DOHH2 (cell line): ENCODE data around the gene OBSCN.

Source experiments
- H3F3A ChIP-seq: fragments of 200-600 bp; sonication (generic), shearing (Covaris generic); 2 replicates; pipeline ENCODE4 v1.6.0; 2016; ENCODE audit warnings: antibody characterized with exemption, mild to moderate bottlenecking; ENCODE audit not compliant: control insufficient read depth, insufficient read depth
- H3K27ac ChIP-seq: fragments of 200-600 bp; sonication (generic); 2 replicates; pipeline ENCODE4 v1.5.1; 2014; ENCODE audit warnings: low read depth, mild to moderate bottlenecking, low read length, moderate library complexity
- H3K27me3 ChIP-seq: fragments of 200-600 bp; sonication (generic); 2 replicates; pipeline ENCODE4 v1.6.1; 2014; ENCODE audit warnings: mild to moderate bottlenecking, low read length, mixed read lengths; ENCODE audit not compliant: control insufficient read depth
- H3K36me3 ChIP-seq: fragments of 200-600 bp; sonication (generic); 2 replicates; pipeline ENCODE4 v1.6.1; 2014; ENCODE audit warnings: mild to moderate bottlenecking, low read length, moderate library complexity, mixed read lengths; ENCODE audit not compliant: control insufficient read depth
- H3K4me1 ChIP-seq: fragments of 200-600 bp; sonication (generic); 2 replicates; pipeline ENCODE4 v1.6.1; 2014; ENCODE audit warnings: mild to moderate bottlenecking, low read length, mixed read lengths; ENCODE audit not compliant: control insufficient read depth
- H3K4me2 ChIP-seq: fragments of 200-600 bp; sonication (generic); 2 replicates; pipeline ENCODE4 v1.6.0; 2014; ENCODE audit warnings: mild to moderate bottlenecking, low read length, moderate library complexity
- H3K4me3 ChIP-seq: fragments of 200-600 bp; sonication (generic); 2 replicates; pipeline ENCODE4 v1.5.1; 2014; ENCODE audit warnings: mild to moderate bottlenecking, low read length, mixed read lengths
- H3K79me2 ChIP-seq: fragments of 200-600 bp; sonication (generic); 2 replicates; pipeline ENCODE4 v1.6.1; 2014; ENCODE audit warnings: mild to moderate bottlenecking, low read length, mixed read lengths; ENCODE audit not compliant: control insufficient read depth
- H3K9me2 ChIP-seq: fragments of 200-600 bp; sonication (generic); replicated peaks from 2 replicates; pipeline ENCODE4 v1.6.1; 2014; ENCODE audit warnings: mild to moderate bottlenecking, low read length, mixed read lengths; ENCODE audit not compliant: control insufficient read depth
- H3K9me3 ChIP-seq: fragments of 200-600 bp; sonication (generic); 2 replicates; pipeline ENCODE4 v1.6.1; 2014; ENCODE audit warnings: antibody characterized with exemption, low read length, mixed read lengths; ENCODE audit not compliant: control insufficient read depth, insufficient read depth
- H4K20me1 ChIP-seq: fragments of 200-600 bp; sonication (generic); 2 replicates; pipeline ENCODE4 v1.6.0; 2014; ENCODE audit warnings: low read depth, mild to moderate bottlenecking, antibody characterized with exemption, low read length, moderate library complexity; ENCODE audit not compliant: control insufficient read depth, insufficient read depth
- CTCF ChIP-seq: fragments of 200-600 bp; sonication (generic); IDR thresholded peaks from one replicate; pipeline ENCODE4 v1.5.1; 2014; ENCODE audit warnings: antibody characterized with exemption, mild to moderate bottlenecking, low read depth, low read length; ENCODE audit not compliant: poor library complexity, severe bottlenecking
- EZH2phosphoT487 ChIP-seq: fragments of 200-600 bp; sonication (generic); IDR thresholded peaks from 2 replicates; pipeline ENCODE4 v1.6.1; 2017; ENCODE audit warnings: borderline replicate concordance, mild to moderate bottlenecking, antibody characterized with exemption, low read length, moderate library complexity, mixed read lengths

The OBSCN gene

GRCh38 chr1:228263636-228264035 is 55.8 kb downstream of the OBSCN start:
- TF ChIP-seq EZH2phosphoT487 (no peak), CTCF (no peak)
- H3K9me2 ChIP-seq, result no peaks in the 10 kb centered on the region

GRCh38 chr1:228264090-228264829 is 56.4 kb downstream of the OBSCN start:
- H3F3A ChIP-seq, result no peaks in the 10 kb centered on the region
- peaks cover 7% of the 10 kb centered on the region; the same call in 1 of the 2 replicates for H3K9me3 ChIP-seq
- no peaks in the 10 kb centered on the region for H3K79me2 ChIP-seq
- H3K4me2 ChIP-seq, result no peak overlapping the region
- no peaks in the 10 kb centered on the region for H3K4me1 ChIP-seq
- H3K36me3 ChIP-seq, result no peaks in the 10 kb centered on the region
- H3K9me2 ChIP-seq, result no peaks in the 10 kb centered on the region
- no peaks in the 10 kb centered on the region for H3K27me3 ChIP-seq
- H4K20me1 ChIP-seq, result no peaks in the 10 kb centered on the region
- H3K27ac ChIP-seq, result no peak overlapping the region
- no peak overlapping the region for H3K4me3 ChIP-seq
- TF ChIP-seq CTCF (no peak), EZH2phosphoT487 (no peak)

More at GRCh38 chr1:228263636-228264035, 55.8 kb downstream of the OBSCN start:
- Histone ChIP-seq H3K4me2 (no peak overlapping the region), H3K4me3 (no peak overlapping the region), H3K4me1 (no peaks in the 10 kb centered on the region), H3F3A (no peaks in the 10 kb centered on the region), H3K79me2 (no peaks in the 10 kb centered on the region), H3K27me3 (no peaks in the 10 kb centered on the region), H3K36me3 (no peaks in the 10 kb centered on the region), H4K20me1 (no peaks in the 10 kb centered on the region), H3K27ac (no peak overlapping the region), H3K9me3 (peaks cover 7% of the 10 kb centered on the region; the same call in 1 of the 2 replicates)

GRCh38 chr1:228265167-228265566 is 57.3 kb downstream of the OBSCN start:
- Histone ChIP-seq H3K9me2 (no peaks in the 10 kb centered on the region), H3K4me1 (no peaks in the 10 kb centered on the region), H3K4me3 (no peak overlapping the region), H3K79me2 (no peaks in the 10 kb centered on the region), H3K9me3 (peaks cover 7% of the 10 kb centered on the region; the same call in 1 of the 2 replicates), H3F3A (no peaks in the 10 kb centered on the region), H3K27me3 (no peaks in the 10 kb centered on the region), H3K27ac (no peak overlapping the region), H3K36me3 (no peaks in the 10 kb centered on the region), H4K20me1 (no peaks in the 10 kb centered on the region), H3K4me2 (no peak overlapping the region)
- no peak for TF ChIP-seq CTCF
- TF ChIP-seq EZH2phosphoT487, result no peak
